OCI-LY3 (cell line): ENCODE data around the gene PNPLA7.
A peak's percentile ranks its signal among the peaks of the same experiment; 100 is the strongest.
"Not testable (repeated sequence)": the region's sequence is repeated elsewhere in the genome, so short reads cannot be mapped to it uniquely, and the experiment has no call there.

Experiments
- H2AFZ ChIP-seq: fragments of 200-600, 300-600 bp; shearing (Covaris generic); 2 replicates; pipeline ENCODE4 v1.6.0; 2014; ENCODE audit warnings: antibody characterized with exemption, low read depth, low read length
- H3K27ac ChIP-seq: fragments of 200-600, 300-600 bp; sonication (generic); 2 replicates; pipeline ENCODE4 v1.5.1; 2014; ENCODE audit warnings: mild to moderate bottlenecking, low read length, moderate library complexity, mixed read lengths
- H3K27me3 ChIP-seq: fragments of 200-600, 300-600 bp; sonication (generic); 2 replicates; pipeline ENCODE4 v1.6.1; 2014; ENCODE audit warnings: low read depth, low read length, mixed read lengths
- H3K36me3 ChIP-seq: fragments of 200-600, 300-600 bp; sonication (generic); replicated peaks from 2 replicates; pipeline ENCODE3; 2014; ENCODE audit warnings: low read depth, low read length, mixed read lengths
- H3K4me1 ChIP-seq: fragments of 300-600, 200-600 bp; sonication (generic); 2 replicates; pipeline ENCODE4 v1.6.1; 2014; ENCODE audit warnings: low read length, mixed read lengths
- H3K4me2 ChIP-seq: fragments of 200-600, 300-600 bp; sonication (generic); 2 replicates; pipeline ENCODE4 v1.6.1; 2014; ENCODE audit warnings: low read length, mixed read lengths
- H3K4me3 ChIP-seq: fragments of 300-600, 200-600 bp; sonication (generic); 2 replicates; pipeline ENCODE4 v1.5.1; 2014; ENCODE audit warnings: antibody characterized with exemption, mild to moderate bottlenecking, low read length, moderate library complexity
- H3K79me2 ChIP-seq: fragments of 300-600, 200-600 bp; shearing (Covaris generic); 2 replicates; pipeline ENCODE4 v1.6.1; 2014; ENCODE audit warnings: mild to moderate bottlenecking, low read length, mixed read lengths
- H3K9ac ChIP-seq: fragments of 300-600, 200-600 bp; shearing (Covaris generic); 2 replicates; pipeline ENCODE4 v1.6.0; 2014; ENCODE audit warnings: mild to moderate bottlenecking, low read length, moderate library complexity
- H3K9me3 ChIP-seq: fragments of 200-600, 300-600 bp; shearing (Covaris generic); 2 replicates; pipeline ENCODE4 v1.6.1; 2014; ENCODE audit warnings: low read length, mixed read lengths; ENCODE audit not compliant: insufficient read depth
- H4K20me1 ChIP-seq: fragments of 200-600, 300-600 bp; sonication (generic); 2 replicates; pipeline ENCODE4 v1.6.1; 2016; ENCODE audit warnings: low read length, mixed read lengths; ENCODE audit not compliant: insufficient read depth
- CTCF ChIP-seq: fragments of 200-600, 300-600 bp; sonication (generic); IDR thresholded peaks from 2 replicates; pipeline ENCODE4 v1.5.1; 2014; ENCODE audit warnings: antibody characterized with exemption, low read length, low read depth
- EZH2phosphoT487 ChIP-seq: fragments of 200-600 bp; shearing (Covaris generic); IDR thresholded peaks from 2 replicates; pipeline ENCODE4 v1.6.1; 2018; ENCODE audit warnings: antibody characterized with exemption, mixed run types, low read depth

PNPLA7 gene

GRCh38 chr9:137411260-137411644, 138.9 kb downstream of the PNPLA7 start:
- H2AFZ ChIP-seq = no peak overlapping the region
- no peak overlapping the region for H3K9ac ChIP-seq
- H3K79me2 ChIP-seq = no peaks in the 10 kb centered on the region
- TF ChIP-seq EZH2phosphoT487 (no peak), CTCF (no peak)
- no peak overlapping the region for H3K4me3 ChIP-seq
- no peaks in the 10 kb centered on the region; the same call in 1 of the 2 replicates for H3K27me3 ChIP-seq
- peaks cover 8% of the 10 kb centered on the region; the same call in 1 of the 2 replicates for H3K4me1 ChIP-seq
- H3K27ac ChIP-seq = no peak overlapping the region
- no peaks in the 10 kb centered on the region for H3K9me3 ChIP-seq
- peak overlapping the region; percentile 24; the same call in 1 of the 2 replicates for H3K4me2 ChIP-seq
- H4K20me1 ChIP-seq = 0 out of 2 replicates have a peak, but pooled peaks cover 4% of the 10 kb centered on the region
- no peaks in the 10 kb centered on the region for H3K36me3 ChIP-seq

- Histone ChIP-seq H3K79me2 (no peaks in the 10 kb centered on the region), H3K4me1 (peaks cover 8% of the 10 kb centered on the region; the same call in 1 of the 2 replicates), H4K20me1 (0 out of 2 replicates have a peak, but pooled peaks cover 4% of the 10 kb centered on the region), H3K9ac (no peak overlapping the region), H3K4me3 (no peak overlapping the region), H3K27me3 (no peaks in the 10 kb centered on the region; the same call in 1 of the 2 replicates), H2AFZ (no peak overlapping the region), H3K9me3 (no peaks in the 10 kb centered on the region), H3K36me3 (no peaks in the 10 kb centered on the region), H3K27ac (no peak overlapping the region), H3K4me2 (no peak overlapping the region)
- TF ChIP-seq CTCF = no peak
- TF ChIP-seq EZH2phosphoT487 = no peak
Measured at GRCh38 chr9:137410891-137411249, 139.3 kb downstream of the PNPLA7 start.

GRCh38 chr9:137410236-137410890, 139.8 kb downstream of the PNPLA7 start:
- not testable (repeated sequence) for H3K9me3 ChIP-seq, H3K4me3 ChIP-seq, H3K27me3 ChIP-seq, H3K36me3 ChIP-seq, H3K79me2 ChIP-seq, H4K20me1 ChIP-seq, H3K27ac ChIP-seq, H3K9ac ChIP-seq, H3K4me1 ChIP-seq, H3K4me2 ChIP-seq, H2AFZ ChIP-seq
